HepG2 (cell line): ENCODE measurements around the gene POLG2. TPM values are rescaled to one million over a fixed set of nuclear protein-coding genes. Genes with fewer than 3 reads are reported as not detected.

Source experiments
- ADNP ChIP-seq: sonication (generic); formaldehyde crosslinking; IDR thresholded peaks from 2 replicates; pipeline ENCODE4 v1.4.0; 2020; ENCODE audit warnings: missing genetic modification reagents
- CENPX ChIP-seq: sonication (generic); formaldehyde crosslinking; IDR thresholded peaks from 2 replicates; pipeline ENCODE4 v1.9.0; 2021; ENCODE audit warnings: mild to moderate bottlenecking, missing genetic modification reagents, moderate library complexity
- ERF ChIP-seq: IDR thresholded peaks from 2 replicates; pipeline ENCODE4 v1.6.1; 2018; ENCODE audit warnings: missing biosample characterization, missing genetic modification reagents
- ESRRA ChIP-seq: sonication (generic); formaldehyde crosslinking; IDR thresholded peaks from 2 replicates; pipeline ENCODE4 v1.5.1; 2020; ENCODE audit warnings: mild to moderate bottlenecking, low read depth, missing genetic modification reagents
- FOXM1 ChIP-seq: sonication (generic); formaldehyde crosslinking; IDR thresholded peaks from 2 replicates; pipeline ENCODE4 v1.5.0; 2020; ENCODE audit warnings: missing genetic modification reagents
- GFI1 ChIP-seq: sonication (generic); formaldehyde crosslinking; IDR thresholded peaks from 2 replicates; pipeline ENCODE4 v1.5.0; 2020; ENCODE audit warnings: missing genetic modification reagents, mild to moderate bottlenecking, borderline replicate concordance
- RARA ChIP-seq: IDR thresholded peaks from 2 replicates; pipeline ENCODE4 v1.6.1; 2016; ENCODE audit warnings: missing genetic modification reagents, missing compliant biosample characterization
- RXRA ChIP-seq: sonication (generic); formaldehyde crosslinking; IDR thresholded peaks from 2 replicates; pipeline ENCODE4 v1.5.1; 2020; ENCODE audit warnings: missing genetic modification reagents
- SAP130 ChIP-seq: IDR thresholded peaks from 2 replicates; pipeline ENCODE4 v1.6.1; 2016; ENCODE audit warnings: low read depth
- SNAI1 ChIP-seq: sonication (generic); formaldehyde crosslinking; IDR thresholded peaks from 2 replicates; pipeline ENCODE4 v1.5.0; 2020; ENCODE audit warnings: mild to moderate bottlenecking, missing genetic modification reagents, borderline replicate concordance
- TOPORS ChIP-seq: sonication (generic); formaldehyde crosslinking; IDR thresholded peaks from 2 replicates; pipeline ENCODE4 v1.8.0; 2023; ENCODE audit warnings: mild to moderate bottlenecking, missing genetic modification reagents
- ZFYVE20 ChIP-seq: sonication (generic); formaldehyde crosslinking; IDR thresholded peaks from 2 replicates; pipeline ENCODE4 v1.8.0; 2023; ENCODE audit warnings: low read depth, mild to moderate bottlenecking, moderate library complexity, missing genetic modification reagents, borderline replicate concordance
- ZNF121 ChIP-seq: sonication (generic); formaldehyde crosslinking; IDR thresholded peaks from 2 replicates; pipeline ENCODE4 v1.5.0; 2020; ENCODE audit warnings: mild to moderate bottlenecking, missing genetic modification reagents
- ZNF256 ChIP-seq: sonication (generic); formaldehyde crosslinking; conservative IDR thresholded peaks from 2 replicates; pipeline ENCODE4 v1.4.0; 2020; ENCODE audit warnings: missing genetic modification reagents
- ZNF260 ChIP-seq: sonication (generic); formaldehyde crosslinking; IDR thresholded peaks from 2 replicates; pipeline ENCODE4 v1.4.0; 2020; ENCODE audit warnings: missing genetic modification reagents, low read depth, mild to moderate bottlenecking, borderline replicate concordance
- ZNF33A ChIP-seq: sonication (generic); formaldehyde crosslinking; IDR thresholded peaks from 2 replicates; pipeline ENCODE4 v1.5.1; 2020; ENCODE audit warnings: missing genetic modification reagents, mild to moderate bottlenecking, moderate library complexity, borderline replicate concordance
- ZNF367 ChIP-seq: sonication (generic); formaldehyde crosslinking; IDR thresholded peaks from 2 replicates; pipeline ENCODE4 v1.4.0; 2020; ENCODE audit warnings: missing genetic modification reagents, borderline replicate concordance
- ZNF383 ChIP-seq: sonication (generic); formaldehyde crosslinking; IDR thresholded peaks from 2 replicates; pipeline ENCODE4 v1.4.0; 2020; ENCODE audit warnings: missing genetic modification reagents, mild to moderate bottlenecking, borderline replicate concordance
- ZNF550 ChIP-seq: sonication (generic); formaldehyde crosslinking; IDR thresholded peaks from 2 replicates; pipeline ENCODE4 v1.4.0; 2020; ENCODE audit warnings: mild to moderate bottlenecking, missing genetic modification reagents, borderline replicate concordance
- ZNF652 ChIP-seq: IDR thresholded peaks from 2 replicates; pipeline ENCODE4 v1.6.1; 2016; ENCODE audit warnings: low read depth, borderline replicate concordance
- ZNF713 ChIP-seq: sonication (generic); formaldehyde crosslinking; IDR thresholded peaks from 2 replicates; pipeline ENCODE4 v1.4.0; 2020; ENCODE audit warnings: mild to moderate bottlenecking, missing genetic modification reagents
- ZNF788 ChIP-seq: sonication (generic); formaldehyde crosslinking; IDR thresholded peaks from 2 replicates; pipeline ENCODE4 v1.5.0; 2020; ENCODE audit warnings: mild to moderate bottlenecking, missing genetic modification reagents, borderline replicate concordance
- polyA plus RNA-seq, 8 experiments: library from polyadenylated mRNA; depleted of rRNA in 3 of 8; stranded (reverse) in 7 of 8; unstranded in 1 of 8; fragments of >200 nt; fragmentation: Illumina TruSeq in 4 of 8; extraction: Trizol in 4 of 8; gene quantifications; 2 replicates each; pipeline versions ENCODE4 v1.2.1 to v1.2.3, GENCODE V29; 2011 to 2016; ENCODE audit warnings: low read depth in 4 of 8, missing spikeins in 1 of 8, mixed read lengths in 1 of 8; ENCODE audit not compliant: insufficient read depth in 1 of 8
- total RNA-seq, 5 experiments: library from RNA; depleted of rRNA; stranded (reverse); fragments of >200 nt; fragmentation: Illumina TruSeq; extraction: Trizol; gene quantifications; 2 replicates each; pipeline ENCODE4 v1.2.3, GENCODE V29; 2016; ENCODE audit warnings: low read depth in 1 of 5
- TF ChIP-seq, protein P1 (sequence below), 2 experiments: sonication (generic) in 1 of 2; formaldehyde crosslinking in 1 of 2; IDR thresholded peaks; 2 replicates each; pipeline versions ENCODE4 v1.5.1 to v1.6.1; 2011 to 2020; ENCODE audit warnings: borderline replicate concordance in 1 of 2, low read depth in 1 of 2, low read length in 1 of 2, mild to moderate bottlenecking in 1 of 2, missing genetic modification reagents in 1 of 2, moderate library complexity in 1 of 2
- TF ChIP-seq, protein P2 (sequence below): IDR thresholded peaks from 2 replicates; pipeline ENCODE4 v1.6.1; 2018; ENCODE audit warnings: missing genetic modification reagents, mild to moderate bottlenecking, missing compliant biosample characterization

POLG2 gene
- total and polyA plus RNA-seq, 2 of the 13 experiments (the other 11 are each of a cell fraction or from before 2014, with no cell fraction given): 21.1 to 25.5 TPM

DNA sequence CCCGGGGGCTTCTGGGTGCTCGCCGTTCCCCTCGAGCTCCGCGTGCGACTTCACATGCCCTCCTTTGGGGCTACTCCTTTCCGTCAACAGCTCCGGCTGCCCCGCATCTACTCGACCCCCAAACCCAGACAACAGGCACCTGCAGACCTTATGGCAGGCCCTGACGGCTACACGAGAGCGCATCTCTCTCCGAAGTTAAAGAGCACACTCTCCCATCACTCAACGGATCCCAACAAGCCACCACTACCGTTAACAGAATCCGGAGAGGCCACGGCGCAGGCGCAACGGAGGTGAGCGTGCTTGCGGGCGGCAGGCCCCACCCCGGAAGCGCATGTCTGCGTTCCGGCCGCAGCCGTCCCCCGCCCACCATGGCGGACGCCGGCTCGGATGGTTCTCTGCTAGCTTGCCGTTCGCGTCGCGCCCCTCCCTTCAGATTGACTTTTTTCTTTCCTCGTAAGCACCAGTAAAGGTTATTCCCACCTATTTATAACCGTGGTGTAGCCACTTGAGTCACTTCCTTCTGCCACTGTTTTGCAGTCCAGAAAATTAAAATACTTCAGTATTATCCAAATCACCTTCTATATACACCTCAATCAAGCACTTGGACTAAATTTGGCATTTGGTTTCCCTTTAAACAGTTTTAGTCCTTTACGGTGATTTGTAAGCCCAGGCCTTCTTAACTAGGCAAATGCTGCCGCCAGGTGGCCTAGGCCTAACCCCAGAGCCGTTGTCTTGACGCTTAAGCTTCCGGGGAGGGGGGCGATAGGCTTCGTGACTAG lies at the start of gene POLG2 (continued):
- TF ChIP-seq ZNF652 (CRISPR knock-in tag) (peak; percentile 0; the same call in 1 of the 2 replicates), ZNF788 (CRISPR knock-in tag) (peak; percentile 83; the same call in 1 of the 2 replicates), ZNF383 (CRISPR knock-in tag) (no peak), ZNF367 (CRISPR knock-in tag) (no peak), ZNF260 (CRISPR knock-in tag) (no peak), ZNF121 (0 out of 2 replicates have a peak, but pooled peaks have one; percentile 2), ZFYVE20 (CRISPR knock-in tag) (peak; percentile 75; the same call in 1 of the 2 replicates), TOPORS (CRISPR knock-in tag) (peak; percentile 94), ZNF550 (CRISPR knock-in tag) (peak; percentile 72; the same call in 1 of the 2 replicates), ADNP (CRISPR knock-in tag) (no peak), RARA (CRISPR knock-in tag) (peak; percentile 48), ESRRA (CRISPR knock-in tag) (peak; percentile 20; the same call in 1 of the 2 replicates), ZNF33A (CRISPR knock-in tag) (no peak; the same call in 1 of the 2 replicates), FOXM1 (no peak), SNAI1 (peak; percentile 88; the same call in 1 of the 2 replicates), RXRA (CRISPR knock-in tag) (peak; percentile 67), CENPX (CRISPR knock-in tag) (no peak), ZNF256 (CRISPR knock-in tag) (0 out of 2 replicates have a peak, but pooled peaks have one; percentile 11), SAP130 (CRISPR knock-in tag) (peak; percentile 93), GFI1 (peak; percentile 52; the same call in 1 of the 2 replicates), ERF (CRISPR knock-in tag) (peak; percentile 94), ZNF713 (CRISPR knock-in tag) (0 out of 2 replicates have a peak, but pooled peaks have one; percentile 69)
- TF ChIP-seq, protein P1, sequence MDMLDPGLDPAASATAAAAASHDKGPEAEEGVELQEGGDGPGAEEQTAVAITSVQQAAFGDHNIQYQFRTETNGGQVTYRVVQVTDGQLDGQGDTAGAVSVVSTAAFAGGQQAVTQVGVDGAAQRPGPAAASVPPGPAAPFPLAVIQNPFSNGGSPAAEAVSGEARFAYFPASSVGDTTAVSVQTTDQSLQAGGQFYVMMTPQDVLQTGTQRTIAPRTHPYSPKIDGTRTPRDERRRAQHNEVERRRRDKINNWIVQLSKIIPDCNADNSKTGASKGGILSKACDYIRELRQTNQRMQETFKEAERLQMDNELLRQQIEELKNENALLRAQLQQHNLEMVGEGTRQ (IDR thresholded peaks at IDR 0.05; ENCODE audit: low read depth, low read length): peak; percentile 33; the same call in 1 of the 2 replicates
- TF ChIP-seq, protein P1 (CRISPR knock-in tag; IDR thresholded peaks at IDR 0.05; ENCODE audit: borderline replicate concordance): peak; percentile 44; the same call in 1 of the 2 replicates
- TF ChIP-seq, protein P2, sequence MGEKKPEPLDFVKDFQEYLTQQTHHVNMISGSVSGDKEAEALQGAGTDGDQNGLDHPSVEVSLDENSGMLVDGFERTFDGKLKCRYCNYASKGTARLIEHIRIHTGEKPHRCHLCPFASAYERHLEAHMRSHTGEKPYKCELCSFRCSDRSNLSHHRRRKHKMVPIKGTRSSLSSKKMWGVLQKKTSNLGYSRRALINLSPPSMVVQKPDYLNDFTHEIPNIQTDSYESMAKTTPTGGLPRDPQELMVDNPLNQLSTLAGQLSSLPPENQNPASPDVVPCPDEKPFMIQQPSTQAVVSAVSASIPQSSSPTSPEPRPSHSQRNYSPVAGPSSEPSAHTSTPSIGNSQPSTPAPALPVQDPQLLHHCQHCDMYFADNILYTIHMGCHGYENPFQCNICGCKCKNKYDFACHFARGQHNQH: peak; percentile 88
